ENCODE results near the gene BRD9.

Gene BRD9

DNA sequence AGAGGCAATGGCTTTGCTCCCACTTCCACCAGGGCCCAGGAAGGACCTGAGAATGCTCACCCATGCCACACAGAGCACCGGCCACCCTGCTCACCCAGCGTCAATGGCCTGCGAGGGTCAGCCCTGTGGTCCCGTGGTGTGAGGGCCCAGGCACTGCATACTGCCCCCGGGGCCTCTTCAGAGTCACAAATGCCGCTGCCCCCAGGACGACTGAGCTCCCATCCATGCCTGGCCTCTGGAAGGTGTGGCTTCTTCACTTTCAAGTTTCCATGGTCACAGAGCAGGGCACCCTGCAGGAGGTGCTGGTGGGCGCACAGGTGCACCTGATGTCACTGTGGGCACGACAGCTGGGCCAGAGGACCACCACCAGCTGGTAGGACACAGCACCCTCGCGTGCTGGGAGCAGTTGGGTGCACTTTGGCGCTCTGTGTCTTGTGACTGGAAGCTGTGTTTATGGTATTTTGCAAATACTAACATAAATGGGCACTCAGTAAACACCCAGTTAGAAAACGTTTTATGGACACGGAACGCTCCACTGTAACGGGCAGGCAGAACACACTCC, 29.3 kb downstream of the BRD9 start:
- no peak for TF ChIP-seq CTCF (IDR thresholded peaks at IDR 0.05; ENCODE audit: control insufficient read depth, extremely low read depth, insufficient read depth)
- DNase-seq (ENCODE audit: low read depth) = no peak

DNA sequence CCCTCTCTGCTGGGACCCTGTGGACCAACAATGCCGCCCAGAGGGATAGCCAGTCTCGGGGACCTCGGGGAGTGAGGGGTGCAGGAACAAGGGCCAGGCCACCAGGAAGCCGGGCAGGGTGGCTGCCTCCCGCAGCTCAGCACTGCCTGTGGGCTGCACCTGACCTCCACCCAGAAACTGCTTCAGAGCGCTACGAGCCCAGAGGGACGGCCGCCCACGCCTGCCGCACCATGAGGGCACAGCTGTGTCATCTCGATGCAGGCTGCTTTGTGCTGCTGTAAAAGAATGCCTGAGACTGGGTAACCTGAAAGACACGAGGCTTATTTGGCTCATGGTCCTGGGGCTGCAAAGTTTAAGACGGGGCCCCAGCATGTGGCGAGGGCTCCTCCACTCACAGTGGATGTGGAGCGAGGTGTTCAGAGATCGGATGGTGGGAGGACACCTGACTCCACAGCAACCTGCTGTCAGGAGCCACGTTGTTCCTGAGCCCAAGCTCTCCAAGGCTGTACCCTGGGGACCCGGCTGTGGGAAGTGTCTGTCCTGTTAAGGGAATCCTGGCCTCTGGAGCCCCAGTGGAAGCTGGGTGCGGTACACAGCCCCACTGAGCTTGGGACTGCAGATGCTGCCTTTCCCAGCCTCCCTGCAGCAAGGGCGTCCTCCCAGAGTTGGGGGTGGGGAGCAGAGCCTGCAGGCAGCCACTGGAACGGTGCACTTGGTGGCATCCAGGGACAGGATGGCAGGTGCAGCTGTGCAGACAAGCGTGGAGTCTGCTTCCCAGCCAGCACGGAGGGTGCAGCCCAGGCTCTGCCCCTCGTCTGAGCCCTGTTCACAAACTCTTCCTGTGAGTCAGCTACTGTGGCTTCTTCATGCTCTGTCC, 30.0 kb downstream of the BRD9 start:
- TF ChIP-seq CTCF (IDR thresholded peaks at IDR 0.05; ENCODE audit: control insufficient read depth, extremely low read depth, insufficient read depth) = no peak
- DNase-seq (ENCODE audit: low read depth) = no peak
- no peak overlapping the region for H3K4me3 ChIP-seq (ENCODE audit: low read depth, low read length)

More for the DNA sequence above, 29.3 kb downstream of the BRD9 start:
- H3K4me3 ChIP-seq (ENCODE audit: low read depth, low read length) = no peak overlapping the region

DNA sequence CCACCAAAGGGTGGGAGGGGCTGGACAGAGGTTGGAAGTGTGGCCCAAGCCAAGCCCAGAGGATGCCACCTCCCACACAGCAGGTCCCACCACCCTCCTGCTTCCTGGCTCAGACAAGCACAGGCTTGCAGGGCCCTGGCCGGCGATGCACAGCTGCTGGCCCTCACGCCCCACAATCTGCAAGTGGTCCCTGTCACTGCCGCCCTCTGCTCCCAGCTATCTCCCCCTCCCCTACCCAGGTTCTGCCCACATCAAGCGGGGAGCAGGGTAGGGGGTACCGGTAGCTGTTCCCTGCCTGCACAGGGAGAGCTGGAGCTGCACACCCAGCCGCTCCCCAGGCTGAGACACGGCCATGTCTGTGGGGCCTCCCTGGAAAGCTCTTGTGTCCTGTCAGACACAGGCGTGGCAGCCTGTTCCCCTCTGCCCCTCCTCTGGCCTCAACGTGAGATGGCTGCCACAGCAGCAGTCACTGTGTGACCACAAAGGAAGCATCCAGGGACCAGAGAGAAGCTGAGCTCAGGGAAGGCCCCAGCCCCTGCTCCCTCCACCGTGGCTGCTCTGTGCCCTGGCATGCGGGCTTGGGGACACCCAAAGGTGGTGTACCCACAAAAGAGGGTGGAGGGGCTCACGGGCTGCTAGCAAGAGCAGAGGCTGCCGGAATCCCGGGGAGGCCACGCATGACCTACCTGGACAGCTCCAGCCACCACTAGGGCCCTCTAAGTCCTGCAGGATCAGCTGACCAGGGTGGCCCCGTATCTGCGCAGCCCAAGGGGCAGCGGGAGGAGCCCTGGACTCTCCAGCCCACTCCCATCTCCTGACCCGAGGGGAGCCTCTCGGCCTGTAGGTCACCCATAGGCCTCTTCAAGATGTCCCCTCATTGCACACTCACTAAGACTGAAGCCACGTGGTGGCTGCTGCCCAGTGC, 30.9 kb downstream of the BRD9 start:
- no peak for DNase-seq (ENCODE audit: low read depth)
- no peak overlapping the region for H3K4me3 ChIP-seq (ENCODE audit: low read depth, low read length)
- TF ChIP-seq CTCF (IDR thresholded peaks at IDR 0.05; ENCODE audit: control insufficient read depth, extremely low read depth, insufficient read depth) = no peak

DNA sequence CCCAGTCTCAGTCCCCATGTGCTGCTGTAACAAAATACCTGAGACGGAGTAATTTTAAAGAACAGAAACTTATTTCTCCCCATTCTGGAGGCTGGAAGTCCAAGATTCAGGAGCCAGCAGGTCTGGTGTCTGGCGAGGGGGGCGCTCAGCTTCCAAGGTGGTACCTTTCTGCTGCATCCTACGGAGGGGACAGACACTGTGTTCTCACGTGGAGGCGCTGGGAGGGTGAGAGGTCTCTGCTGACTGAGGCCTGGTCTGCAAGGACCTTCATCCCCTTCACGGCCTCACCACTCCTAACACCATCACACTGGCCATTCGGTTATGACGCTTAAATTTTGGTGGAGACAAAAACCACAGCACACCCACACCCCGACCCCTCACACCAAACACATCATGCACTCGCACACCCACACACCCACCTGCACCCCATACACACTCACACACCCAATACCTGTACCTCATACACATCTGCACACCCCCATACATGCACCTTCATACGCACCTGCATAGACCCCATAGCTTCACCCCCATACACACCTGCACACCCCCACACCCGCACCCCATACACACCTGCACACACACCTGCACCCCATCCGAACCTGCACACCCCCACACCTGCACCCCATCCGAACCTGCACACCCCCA, 32.0 kb downstream of the BRD9 start:
- no peak for TF ChIP-seq CTCF (IDR thresholded peaks at IDR 0.05; ENCODE audit: control insufficient read depth, extremely low read depth, insufficient read depth)
- DNase-seq (ENCODE audit: low read depth) = no peak

DNA sequence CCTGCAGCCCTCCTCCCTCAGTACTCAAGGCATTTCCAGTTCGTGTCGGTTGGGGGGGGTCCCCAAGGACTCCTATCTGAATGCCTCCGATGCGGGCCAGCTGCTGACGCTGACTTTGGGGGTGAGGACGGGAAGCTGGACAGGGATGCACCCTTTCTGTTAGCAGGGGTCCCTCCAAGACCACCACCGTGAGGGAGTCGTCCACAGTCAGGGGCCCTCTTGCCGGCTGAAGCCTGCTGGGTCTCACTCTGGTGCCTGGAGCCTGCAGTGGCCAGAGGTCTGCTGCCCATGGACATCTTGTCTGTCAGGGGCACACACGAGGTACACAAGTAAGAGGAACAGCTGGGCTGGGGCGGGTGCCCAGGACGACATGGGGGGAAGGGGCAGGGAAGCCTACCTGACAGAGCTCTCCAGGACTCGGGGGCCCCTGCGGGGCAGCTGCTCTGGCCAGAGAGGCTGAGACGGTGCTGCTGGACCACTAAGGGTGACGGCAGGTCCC, 32.8 kb downstream of the BRD9 start:
- no peak for TF ChIP-seq CTCF (IDR thresholded peaks at IDR 0.05; ENCODE audit: control insufficient read depth, extremely low read depth, insufficient read depth)
- no peak overlapping the region for H3K4me3 ChIP-seq (ENCODE audit: low read depth, low read length)
- DNase-seq (ENCODE audit: low read depth) = no peak

More for the DNA sequence above, 32.0 kb downstream of the BRD9 start:
- H3K4me3 ChIP-seq (ENCODE audit: low read depth, low read length) = no peak overlapping the region

DNA sequence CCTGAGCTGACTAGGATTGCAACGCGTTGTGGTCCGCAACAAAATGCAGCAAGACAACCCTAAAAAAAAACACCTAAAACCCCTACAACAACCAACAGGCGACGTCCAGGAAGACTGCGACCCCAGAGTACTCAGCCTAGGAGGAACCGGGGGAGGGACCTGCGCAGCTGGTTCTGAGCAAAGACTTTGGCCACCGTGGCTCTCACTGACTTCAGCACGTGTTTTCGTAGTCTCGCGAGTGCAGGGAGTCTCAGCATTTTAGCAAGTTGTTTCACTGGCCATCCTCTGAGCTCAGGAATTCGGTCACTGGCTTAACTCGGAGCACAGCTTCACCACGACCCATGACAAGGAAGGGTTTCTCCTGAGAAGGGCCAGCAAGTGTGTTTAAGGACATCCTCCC, 33.2 kb downstream of the BRD9 start:
- H3K4me3 ChIP-seq (ENCODE audit: low read depth, low read length) = no peak overlapping the region
- no peak for TF ChIP-seq CTCF (IDR thresholded peaks at IDR 0.05; ENCODE audit: control insufficient read depth, extremely low read depth, insufficient read depth)
- DNase-seq (ENCODE audit: low read depth) = no peak

All from LNCaP clone FGC (cell line).